ENCODE data around the gene SLC8B1. TPM values are rescaled to one million over a fixed set of nuclear protein-coding genes. Genes with fewer than 3 reads are reported as not detected.
A peak's percentile ranks its signal among the peaks of the same experiment; 100 is the strongest.

The SLC8B1 gene
- total and polyA plus RNA-seq, 9 of the 15 experiments (the other 6 are each of a cell fraction or from before 2014, with no cell fraction given), result 0.86 to 34.1 (median 18.5) TPM

DNA sequence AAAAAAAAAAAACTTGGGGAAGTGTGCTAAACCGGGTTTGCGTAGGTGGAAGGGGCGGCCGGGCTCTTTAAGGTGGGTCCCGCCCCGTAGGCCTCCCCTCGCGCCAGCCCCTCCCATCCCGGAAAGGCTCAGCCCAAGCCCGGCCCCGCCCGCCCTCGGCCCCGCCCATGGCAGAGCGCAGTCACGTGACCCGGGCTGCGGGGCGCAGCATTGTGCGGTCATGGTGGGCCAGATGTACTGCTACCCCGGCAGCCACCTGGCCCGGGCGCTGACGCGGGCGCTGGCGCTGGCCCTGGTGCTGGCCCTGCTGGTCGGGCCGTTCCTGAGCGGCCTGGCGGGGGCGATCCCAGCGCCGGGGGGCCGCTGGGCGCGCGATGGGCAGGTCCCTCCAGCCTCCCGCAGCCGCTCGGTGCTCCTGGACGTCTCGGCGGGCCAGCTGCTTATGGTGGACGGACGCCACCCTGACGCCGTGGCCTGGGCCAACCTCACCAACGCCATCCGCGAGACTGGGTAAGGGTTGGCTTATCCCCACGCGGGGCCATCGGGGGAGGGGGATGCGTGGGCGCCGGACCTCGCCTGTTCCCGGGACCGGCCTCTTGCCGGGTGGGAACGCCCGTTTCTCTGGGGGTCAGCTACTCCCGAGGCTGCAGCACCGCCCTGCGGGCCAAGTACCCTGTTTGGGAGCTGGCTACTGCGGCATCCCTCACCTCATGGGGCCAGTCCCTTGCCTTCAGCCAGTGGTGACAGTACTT lies 23.6 kb upstream of the SLC8B1 start, which contains the start of gene PLBD2 (continued):
- TF ChIP-seq MIER1 (IDR thresholded peaks at IDR 0.05; ENCODE audit: low read depth) (no peak), NFATC3 (IDR thresholded peaks at IDR 0.05) (no peak), ZNF282 (CRISPR knock-in tag; IDR thresholded peaks at IDR 0.05) (no peak), HNRNPL (IDR thresholded peaks at IDR 0.05; ENCODE audit: low read depth, low read length) (peak; percentile 65; the same call in 1 of the 2 replicates), PCBP2 (IDR thresholded peaks at IDR 0.05; ENCODE audit: low read depth, low read length, poor library complexity, severe bottlenecking) (no peak), CBX3 (IDR thresholded peaks at IDR 0.05; ENCODE audit: borderline replicate concordance in 1 of 2, low read length in 2 of 2) (no peak), CBFB (CRISPR knock-in tag; IDR thresholded peaks at IDR 0.05) (no peak), BCOR (IDR thresholded peaks at IDR 0.05) (no peak), ZC3H4 (CRISPR knock-in tag; IDR thresholded peaks at IDR 0.05; ENCODE audit: borderline replicate concordance) (0 out of 2 replicates have a peak, but pooled peaks have one; percentile 43), TRIM28 (IDR thresholded peaks at IDR 0.05) (no peak), HDAC8 (tag; IDR thresholded peaks at IDR 0.05) (no peak), SNRNP70 (optimal IDR thresholded peaks at IDR 0.05; ENCODE audit: low read depth, low read length) (no peak), HDAC6 (IDR thresholded peaks at IDR 0.05; ENCODE audit: low read depth, low read length) (no peak), FUS (optimal IDR thresholded peaks at IDR 0.05; ENCODE audit: low read depth, low read length) (no peak), XRCC3 (IDR thresholded peaks at IDR 0.05) (no peak), BRD9 (IDR thresholded peaks at IDR 0.05; ENCODE audit: low read depth, partially characterized antibody) (no peak), MYC (IDR thresholded peaks at IDR 0.05; ENCODE audit: low read depth, low read length) (peak; percentile 43; the same call in 1 of the 2 replicates), MYC (CRISPR knock-in tag; IDR thresholded peaks at IDR 0.05; ENCODE audit: borderline replicate concordance, low read depth) (no peak), RNF2 (IDR thresholded peaks at IDR 0.05) (no peak)
- TF ChIP-seq, protein P1, sequence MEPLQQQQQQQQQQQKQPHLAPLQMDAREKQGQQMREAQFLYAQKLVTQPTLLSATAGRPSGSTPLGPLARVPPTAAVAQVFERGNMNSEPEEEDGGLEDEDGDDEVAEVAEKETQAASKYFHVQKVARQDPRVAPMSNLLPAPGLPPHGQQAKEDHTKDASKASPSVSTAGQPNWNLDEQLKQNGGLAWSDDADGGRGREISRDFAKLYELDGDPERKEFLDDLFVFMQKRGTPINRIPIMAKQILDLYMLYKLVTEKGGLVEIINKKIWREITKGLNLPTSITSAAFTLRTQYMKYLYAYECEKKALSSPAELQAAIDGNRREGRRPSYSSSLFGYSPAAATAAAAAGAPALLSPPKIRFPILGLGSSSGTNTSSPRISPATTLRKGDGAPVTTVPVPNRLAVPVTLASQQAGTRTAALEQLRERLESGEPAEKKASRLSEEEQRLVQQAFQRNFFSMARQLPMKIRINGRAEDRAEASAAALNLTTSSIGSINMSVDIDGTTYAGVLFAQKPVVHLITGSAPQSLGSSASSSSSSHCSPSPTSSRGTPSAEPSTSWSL (CRISPR knock-in tag; IDR thresholded peaks at IDR 0.05; ENCODE audit: borderline replicate concordance), result no peak
- TF ChIP-seq, protein P2, sequence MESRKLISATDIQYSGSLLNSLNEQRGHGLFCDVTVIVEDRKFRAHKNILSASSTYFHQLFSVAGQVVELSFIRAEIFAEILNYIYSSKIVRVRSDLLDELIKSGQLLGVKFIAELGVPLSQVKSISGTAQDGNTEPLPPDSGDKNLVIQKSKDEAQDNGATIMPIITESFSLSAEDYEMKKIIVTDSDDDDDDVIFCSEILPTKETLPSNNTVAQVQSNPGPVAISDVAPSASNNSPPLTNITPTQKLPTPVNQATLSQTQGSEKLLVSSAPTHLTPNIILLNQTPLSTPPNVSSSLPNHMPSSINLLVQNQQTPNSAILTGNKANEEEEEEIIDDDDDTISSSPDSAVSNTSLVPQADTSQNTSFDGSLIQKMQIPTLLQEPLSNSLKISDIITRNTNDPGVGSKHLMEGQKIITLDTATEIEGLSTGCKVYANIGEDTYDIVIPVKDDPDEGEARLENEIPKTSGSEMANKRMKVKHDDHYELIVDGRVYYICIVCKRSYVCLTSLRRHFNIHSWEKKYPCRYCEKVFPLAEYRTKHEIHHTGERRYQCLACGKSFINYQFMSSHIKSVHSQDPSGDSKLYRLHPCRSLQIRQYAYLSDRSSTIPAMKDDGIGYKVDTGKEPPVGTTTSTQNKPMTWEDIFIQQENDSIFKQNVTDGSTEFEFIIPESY (CRISPR knock-in tag; IDR thresholded peaks at IDR 0.05), result 0 out of 2 replicates have a peak, but pooled peaks have one; percentile 15

All from K562 (cell line).